GM12872 (cell line): ENCODE results near the gene RNF212.

ENCODE experiments used
- TF ChIP-seq, protein P1 (sequence below): IDR thresholded peaks from 3 replicates; pipeline ENCODE4 v1.5.1; 2011; ENCODE audit warnings: low read depth, mild to moderate bottlenecking, low read length, moderate library complexity; ENCODE audit not compliant: insufficient read depth

Gene RNF212

DNA sequence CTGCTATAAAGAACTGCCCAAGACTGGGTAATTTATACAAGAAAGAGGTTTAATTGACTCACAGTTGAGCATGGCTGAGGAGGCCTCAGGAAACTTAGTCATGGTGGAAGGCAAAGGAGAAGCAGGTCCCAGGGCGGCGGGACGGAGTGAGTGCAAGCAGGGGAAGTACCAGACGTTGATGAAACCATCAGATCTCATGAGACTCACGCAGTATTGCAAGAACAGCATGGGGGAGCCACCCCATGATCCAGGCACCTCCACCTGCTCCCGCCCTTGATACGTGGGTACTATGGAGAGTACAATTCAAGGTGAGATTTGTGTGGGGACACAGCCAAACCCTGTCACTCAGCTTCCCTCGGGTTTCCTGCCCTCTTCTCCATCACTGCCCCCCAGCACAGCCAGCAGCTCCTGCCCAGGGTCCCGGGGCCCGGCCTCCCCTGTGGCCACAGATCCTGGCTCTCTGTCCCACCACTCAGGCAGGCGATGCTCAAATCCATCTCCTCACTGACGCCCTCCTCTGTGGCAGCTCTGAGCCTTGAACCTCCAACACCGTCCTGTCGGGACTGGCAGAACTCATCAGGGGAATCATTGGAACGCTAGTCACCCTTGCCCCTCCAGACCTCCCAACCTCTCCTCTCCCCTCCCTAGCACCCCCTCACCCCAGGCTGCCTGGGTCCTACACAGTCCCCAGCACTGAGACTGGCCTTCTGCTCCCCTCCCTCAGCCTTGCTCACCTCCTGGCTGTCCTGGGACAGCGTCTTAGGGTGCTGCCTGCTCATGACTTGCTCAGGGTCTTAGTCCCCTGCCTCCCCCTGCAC, 64.4 kb downstream of the RNF212 start:
- TF ChIP-seq, protein P1, sequence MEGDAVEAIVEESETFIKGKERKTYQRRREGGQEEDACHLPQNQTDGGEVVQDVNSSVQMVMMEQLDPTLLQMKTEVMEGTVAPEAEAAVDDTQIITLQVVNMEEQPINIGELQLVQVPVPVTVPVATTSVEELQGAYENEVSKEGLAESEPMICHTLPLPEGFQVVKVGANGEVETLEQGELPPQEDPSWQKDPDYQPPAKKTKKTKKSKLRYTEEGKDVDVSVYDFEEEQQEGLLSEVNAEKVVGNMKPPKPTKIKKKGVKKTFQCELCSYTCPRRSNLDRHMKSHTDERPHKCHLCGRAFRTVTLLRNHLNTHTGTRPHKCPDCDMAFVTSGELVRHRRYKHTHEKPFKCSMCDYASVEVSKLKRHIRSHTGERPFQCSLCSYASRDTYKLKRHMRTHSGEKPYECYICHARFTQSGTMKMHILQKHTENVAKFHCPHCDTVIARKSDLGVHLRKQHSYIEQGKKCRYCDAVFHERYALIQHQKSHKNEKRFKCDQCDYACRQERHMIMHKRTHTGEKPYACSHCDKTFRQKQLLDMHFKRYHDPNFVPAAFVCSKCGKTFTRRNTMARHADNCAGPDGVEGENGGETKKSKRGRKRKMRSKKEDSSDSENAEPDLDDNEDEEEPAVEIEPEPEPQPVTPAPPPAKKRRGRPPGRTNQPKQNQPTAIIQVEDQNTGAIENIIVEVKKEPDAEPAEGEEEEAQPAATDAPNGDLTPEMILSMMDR: no peak

DNA sequence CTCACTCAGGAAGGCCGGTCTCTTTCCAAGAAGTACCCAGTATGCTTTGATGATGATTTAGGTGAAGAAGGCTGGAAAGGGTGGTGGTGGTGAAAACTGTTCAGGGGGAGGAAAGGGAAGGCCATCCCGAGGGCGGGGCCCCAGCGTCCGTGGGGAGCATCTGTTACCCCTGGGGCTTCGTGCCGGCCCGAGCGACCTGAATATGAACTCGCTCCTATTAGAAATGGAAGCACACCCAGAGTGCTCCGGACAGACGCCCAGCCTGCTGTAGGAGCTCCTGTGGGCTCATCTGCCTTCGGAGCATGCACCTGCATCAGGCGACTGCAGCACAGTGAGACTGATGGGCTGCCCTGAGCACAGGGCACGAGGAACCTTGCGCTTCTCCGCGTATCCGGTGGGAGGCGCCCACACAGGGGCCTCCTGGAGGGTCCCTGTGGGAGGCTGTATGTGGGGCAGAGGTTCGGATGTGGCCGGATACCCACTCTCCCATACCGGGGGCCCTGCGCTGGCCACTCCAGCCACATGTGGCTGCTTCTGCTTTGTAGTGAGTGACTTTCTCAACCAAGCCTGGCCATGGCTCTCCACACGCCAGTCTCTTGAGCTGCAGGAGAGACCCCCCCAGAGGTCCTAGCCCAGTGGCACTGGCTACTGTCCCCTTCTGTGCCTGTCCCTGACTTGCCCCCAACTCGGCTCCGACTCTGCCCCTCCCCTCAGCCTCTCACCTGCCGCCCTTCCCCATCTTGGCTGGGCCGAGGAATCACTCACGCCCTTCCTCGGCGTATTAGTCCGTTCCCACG, 65.2 kb downstream of the RNF212 start:
- TF ChIP-seq, protein P1: no peak

DNA sequence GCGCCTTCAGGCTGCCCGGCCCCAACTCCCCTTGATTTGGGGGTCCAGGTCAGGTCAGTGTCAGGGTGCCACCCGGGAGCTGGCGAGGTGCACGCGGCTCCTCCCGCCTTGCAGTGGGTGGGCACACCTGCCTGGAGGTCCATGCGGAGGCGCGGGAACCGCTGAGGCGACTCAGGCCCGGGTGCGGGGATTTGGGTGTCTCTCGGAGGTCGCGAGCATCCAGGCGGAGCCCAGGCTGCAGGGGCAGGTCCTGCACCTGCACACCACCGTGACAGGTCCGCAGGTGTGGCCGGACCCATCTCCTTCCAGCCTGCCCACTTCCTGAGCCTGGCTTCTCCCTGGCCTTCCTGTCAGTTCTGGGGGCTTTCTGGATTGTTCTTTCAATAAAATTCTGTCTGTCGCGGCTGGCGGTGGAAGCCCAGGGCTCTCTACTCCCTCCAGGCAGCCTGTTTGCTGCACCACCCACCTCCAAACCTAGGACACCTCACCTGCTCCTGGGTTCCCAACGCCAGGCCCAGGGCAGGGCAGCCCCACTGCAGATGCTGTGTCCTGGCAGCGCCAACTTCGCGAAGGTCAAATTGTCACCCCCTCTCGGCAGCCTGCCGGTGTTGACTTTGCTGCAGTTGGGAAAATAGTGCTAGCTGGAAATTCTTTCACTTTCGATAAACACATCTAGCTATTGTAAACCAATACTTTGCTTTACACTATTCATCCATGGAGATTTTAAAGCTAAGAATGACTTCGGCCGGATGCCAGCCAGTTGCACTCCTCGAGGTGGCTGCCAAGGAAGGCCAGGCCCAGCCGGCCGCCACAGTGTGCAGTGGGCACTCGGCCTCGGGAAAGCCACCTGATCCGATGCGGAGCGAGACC, 66.0 kb downstream of the RNF212 start:
- TF ChIP-seq, protein P1: no peak

DNA sequence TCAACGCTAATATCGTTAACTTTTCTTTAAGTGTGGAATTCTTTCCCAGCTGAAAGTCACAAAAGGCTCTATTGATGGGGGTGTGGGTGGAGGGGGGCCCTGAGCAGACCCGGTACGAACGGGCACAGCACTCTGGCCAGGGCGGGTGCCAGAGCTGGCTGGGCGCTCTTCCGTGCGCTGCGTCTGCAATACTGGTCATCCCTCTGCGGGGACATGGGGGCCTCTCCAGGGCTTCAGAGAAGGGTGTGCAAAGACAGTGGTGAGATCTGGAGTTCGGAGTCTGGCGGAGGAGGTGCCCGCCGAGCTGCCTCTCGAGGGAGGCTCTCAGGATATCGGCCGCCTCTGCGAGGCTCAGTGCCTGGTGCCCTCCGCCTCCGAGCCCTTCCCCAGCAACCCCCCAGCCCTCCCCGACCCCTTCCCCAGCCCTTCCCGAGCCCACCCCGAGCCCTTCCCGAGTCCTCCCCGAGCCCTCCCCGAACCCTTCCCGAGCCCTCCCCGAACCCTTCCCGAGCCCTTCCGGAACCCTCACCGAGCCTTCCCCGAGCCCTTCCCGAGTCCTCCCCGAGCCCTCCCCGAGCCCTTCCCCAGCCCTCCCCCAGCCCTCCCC, 67.7 kb downstream of the RNF212 start:
- TF ChIP-seq, protein P1: no peak

DNA sequence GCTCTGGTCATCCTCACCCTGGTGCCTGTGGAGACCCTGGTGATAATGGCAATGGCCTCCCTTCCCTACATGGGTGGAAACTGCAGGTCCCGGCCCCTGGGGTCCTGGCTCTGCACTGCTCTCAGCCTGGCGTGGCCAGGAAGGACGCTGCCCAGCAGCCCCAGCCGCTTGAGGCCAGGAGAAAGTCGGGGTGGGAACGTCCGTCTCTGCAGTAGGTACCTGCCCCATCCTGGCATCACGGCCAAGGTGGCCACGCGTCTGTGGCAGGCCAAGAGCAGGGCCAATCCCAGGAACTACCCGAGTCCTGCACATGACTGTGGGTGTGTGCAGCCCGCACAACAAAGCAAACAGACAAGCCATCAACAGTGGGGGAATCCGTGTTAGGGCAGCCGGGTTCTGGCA, 68.2 kb downstream of the RNF212 start:
- TF ChIP-seq, protein P1: no peak

DNA sequence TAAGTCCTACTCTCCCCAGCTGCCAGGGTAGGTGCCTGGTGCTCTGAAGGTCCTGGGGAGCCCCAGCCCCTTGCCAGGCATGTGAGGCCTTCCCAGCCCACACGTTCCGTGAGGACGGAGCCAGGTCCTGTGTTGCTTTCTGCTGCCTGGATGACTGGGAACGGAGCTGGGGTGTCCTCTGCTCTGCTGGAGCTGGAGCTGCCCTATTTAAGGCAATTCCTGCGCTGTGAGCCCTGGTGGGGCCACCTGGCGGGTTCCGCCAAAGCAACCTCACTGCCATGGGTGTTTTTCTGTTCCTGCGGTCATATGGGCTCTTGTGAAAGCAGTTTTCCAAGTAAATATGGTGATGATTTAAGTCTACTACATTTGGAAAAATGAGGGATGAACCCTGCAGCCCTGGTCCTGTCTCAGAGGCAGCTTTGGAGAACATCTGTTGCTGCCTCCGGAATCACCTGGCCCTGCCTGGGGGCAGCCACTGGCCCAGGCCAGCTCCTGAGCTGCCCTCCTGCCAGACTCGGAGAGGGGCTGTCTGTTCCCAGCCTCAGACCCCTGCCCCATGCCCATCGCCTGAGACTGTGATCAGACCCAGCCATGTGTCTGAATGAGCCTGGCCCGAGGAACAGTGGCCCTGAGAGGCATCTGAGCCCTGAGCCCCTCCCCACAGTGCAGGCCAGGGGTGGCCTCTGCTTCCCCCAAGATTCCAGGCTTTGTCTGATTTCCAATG, 68.7 kb downstream of the RNF212 start:
- TF ChIP-seq, protein P1: no peak
